NCI-H1930 (cell line): Measurements from ENCODE around the gene SMIM11.
A peak's percentile ranks its signal among the peaks of the same experiment; 100 is the strongest.
"Not testable (repeated sequence)": the region's sequence is repeated elsewhere in the genome, so short reads cannot be mapped to it uniquely, and the experiment has no call there.

Experiments used
- DNase-seq, 2 experiments: peaks; one replicate each; lab custom pipeline; 2025; lab: John Stamatoyannopoulos, UW

Gene SMIM11

GRCh38 chr21:34355570-34355969 is 19.7 kb upstream of the SMIM11 start:
- no peak for DNase-seq

- DNase-seq = no peak
Measured at GRCh38 chr21:34357889-34358288, 17.4 kb upstream of the SMIM11 start.

GRCh38 chr21:34358866-34359265 is 16.4 kb upstream of the SMIM11 start:
- DNase-seq = no peak

GRCh38 chr21:34360488-34361241 is 14.6 kb upstream of the SMIM11 start:
- no peak for DNase-seq

GRCh38 chr21:34362136-34362444 is 13.2 kb upstream of the SMIM11 start:
- DNase-seq = no peak

GRCh38 chr21:34362670-34363069 is 12.6 kb upstream of the SMIM11 start:
- no peak for DNase-seq

- no peak for DNase-seq
Measured at GRCh38 chr21:34363733-34364132, 11.6 kb upstream of the SMIM11 start, which contains the start of gene KCNE2. Gene KCNE2, plus strand, starts transcription at chr21:34364006. Its CDS starts 6,473 bp downstream, at chr21:34370479.

- no peak for DNase-seq
Measured at GRCh38 chr21:34364921-34365320, 10.4 kb upstream of the SMIM11 start.

GRCh38 chr21:34365809-34366208 is 9.5 kb upstream of the SMIM11 start:
- no peak for DNase-seq

- DNase-seq = peak; percentile 16 to 32
Measured at GRCh38 chr21:34367320-34367935, 7.9 kb upstream of the SMIM11 start.

- DNase-seq = no peak
Measured at GRCh38 chr21:34369741-34370140, 5.6 kb upstream of the SMIM11 start.

- no peak for DNase-seq
Measured at GRCh38 chr21:34372321-34372720, 3.0 kb upstream of the SMIM11 start.

- DNase-seq = not testable (repeated sequence)
Measured at GRCh38 chr21:34374462-34374861, 845 bp upstream of the SMIM11 start.

GRCh38 chr21:34375619-34375972 is 289 bp downstream of the SMIM11 start:
- DNase-seq = not testable (repeated sequence)

GRCh38 chr21:34383138-34383537 is 7.8 kb downstream of the SMIM11 start:
- not testable (repeated sequence) for DNase-seq

- DNase-seq = not testable (repeated sequence)
Measured at GRCh38 chr21:34383724-34384415, 8.6 kb downstream of the SMIM11 start.

- DNase-seq = not testable (repeated sequence)
Measured at GRCh38 chr21:34400522-34400921, 25.2 kb downstream of the SMIM11 start.

- DNase-seq = not testable (repeated sequence)
Measured at GRCh38 chr21:34404742-34405141, 29.4 kb downstream of the SMIM11 start.

GRCh38 chr21:34405686-34406085 is 30.4 kb downstream of the SMIM11 start:
- DNase-seq = not testable (repeated sequence)

- DNase-seq = not testable (repeated sequence)
Measured at GRCh38 chr21:34406102-34406501, 30.8 kb downstream of the SMIM11 start.

GRCh38 chr21:34406676-34407075 is 31.4 kb downstream of the SMIM11 start:
- not testable (repeated sequence) for DNase-seq

- DNase-seq = not testable (repeated sequence)
Measured at GRCh38 chr21:34407294-34407693, 32.0 kb downstream of the SMIM11 start.

- not testable (repeated sequence) for DNase-seq
Measured at GRCh38 chr21:34417448-34418077, 42.3 kb downstream of the SMIM11 start.
